ENCODE data around the gene PCDHGA1. TPM values are rescaled to one million over a fixed set of nuclear protein-coding genes. Genes with fewer than 3 reads are reported as not detected.

The PCDHGA1 gene
- total and polyA plus RNA-seq, 4 donors, result 0.05 to 0.08 (median 0.05) TPM; not detected in 1

DNA sequence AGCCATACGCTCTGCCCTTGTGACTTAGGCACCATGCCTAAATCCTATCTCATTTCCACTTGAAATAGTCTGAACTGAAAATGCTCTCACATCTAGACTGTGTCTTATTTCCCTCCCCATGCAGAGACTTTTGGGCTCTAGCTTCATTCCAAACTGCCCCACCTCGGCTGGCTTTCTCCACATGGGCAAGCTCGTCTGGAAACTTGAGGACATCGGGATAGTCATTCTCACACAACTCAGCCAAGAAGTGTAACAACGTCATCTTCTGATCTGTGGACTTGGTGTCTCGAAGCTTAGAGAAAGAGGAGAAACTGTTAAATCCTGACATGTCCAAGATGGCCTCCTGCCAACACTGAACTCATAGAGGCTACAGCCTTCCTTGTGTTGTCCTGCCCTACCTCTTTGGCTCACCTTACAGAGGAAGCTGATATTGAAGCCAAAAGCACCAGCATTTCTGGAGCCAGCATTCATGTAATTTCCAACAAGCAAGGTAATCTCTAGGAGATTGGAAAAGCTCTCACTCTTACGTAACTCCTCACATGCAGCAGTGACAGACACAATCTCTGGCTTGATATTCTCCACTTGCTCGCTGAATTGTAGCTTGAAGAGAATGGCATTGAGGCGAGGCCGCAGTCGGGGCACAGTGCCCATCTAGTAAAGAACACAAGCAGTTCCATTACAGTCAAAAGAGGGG is 198.1 kb downstream of the PCDHGA1 start:
- Histone ChIP-seq H3K9ac (ENCODE audit: low read depth in 1 of 2, low read length in 2 of 2) (no peak overlapping the region), H3K4me1 (ENCODE audit: control insufficient read depth in 4 of 4, insufficient read depth in 4 of 4, low read length in 3 of 4) (peaks cover 7 to 50% (median 40%) of the 10 kb centered on the region in 4 donors), H3K27me3 (ENCODE audit: control insufficient read depth in 4 of 4, insufficient read depth in 4 of 4, low read length in 3 of 4) (no peaks in the 10 kb centered on the region), H3K27ac (ENCODE audit: low read depth in 1 of 2, low read length in 2 of 2) (peak overlapping the region; percentile 61 to 88), H3K36me3 (ENCODE audit: control insufficient read depth in 4 of 4, insufficient read depth in 3 of 4, low read depth in 1 of 4, low read length in 3 of 4) (peaks cover 7 to 35% (median 30%) of the 10 kb centered on the region in 4 donors), H3K9me3 (ENCODE audit: control insufficient read depth in 4 of 4, low read length in 3 of 4) (no peaks in the 10 kb centered on the region), H3K4me3 (ENCODE audit: low read depth in 1 of 3, low read length in 3 of 3) (no peak overlapping the region)
- peak; percentile 26 for DNase-seq (ENCODE audit: low spot score)
- WGBS, result 67% methylated on average over 11 of the region's 11 CpGs
- TF ChIP-seq HNF4A (conservative IDR thresholded peaks at IDR 0.05) (peak in 1 of 2 donors; percentile 21), TAF1 (conservative IDR thresholded peaks at IDR 0.05) (no peak), RXRA (IDR thresholded peaks at IDR 0.05) (peak in 1 of 2 donors; percentile 21)
- TF ChIP-seq, protein P1, sequence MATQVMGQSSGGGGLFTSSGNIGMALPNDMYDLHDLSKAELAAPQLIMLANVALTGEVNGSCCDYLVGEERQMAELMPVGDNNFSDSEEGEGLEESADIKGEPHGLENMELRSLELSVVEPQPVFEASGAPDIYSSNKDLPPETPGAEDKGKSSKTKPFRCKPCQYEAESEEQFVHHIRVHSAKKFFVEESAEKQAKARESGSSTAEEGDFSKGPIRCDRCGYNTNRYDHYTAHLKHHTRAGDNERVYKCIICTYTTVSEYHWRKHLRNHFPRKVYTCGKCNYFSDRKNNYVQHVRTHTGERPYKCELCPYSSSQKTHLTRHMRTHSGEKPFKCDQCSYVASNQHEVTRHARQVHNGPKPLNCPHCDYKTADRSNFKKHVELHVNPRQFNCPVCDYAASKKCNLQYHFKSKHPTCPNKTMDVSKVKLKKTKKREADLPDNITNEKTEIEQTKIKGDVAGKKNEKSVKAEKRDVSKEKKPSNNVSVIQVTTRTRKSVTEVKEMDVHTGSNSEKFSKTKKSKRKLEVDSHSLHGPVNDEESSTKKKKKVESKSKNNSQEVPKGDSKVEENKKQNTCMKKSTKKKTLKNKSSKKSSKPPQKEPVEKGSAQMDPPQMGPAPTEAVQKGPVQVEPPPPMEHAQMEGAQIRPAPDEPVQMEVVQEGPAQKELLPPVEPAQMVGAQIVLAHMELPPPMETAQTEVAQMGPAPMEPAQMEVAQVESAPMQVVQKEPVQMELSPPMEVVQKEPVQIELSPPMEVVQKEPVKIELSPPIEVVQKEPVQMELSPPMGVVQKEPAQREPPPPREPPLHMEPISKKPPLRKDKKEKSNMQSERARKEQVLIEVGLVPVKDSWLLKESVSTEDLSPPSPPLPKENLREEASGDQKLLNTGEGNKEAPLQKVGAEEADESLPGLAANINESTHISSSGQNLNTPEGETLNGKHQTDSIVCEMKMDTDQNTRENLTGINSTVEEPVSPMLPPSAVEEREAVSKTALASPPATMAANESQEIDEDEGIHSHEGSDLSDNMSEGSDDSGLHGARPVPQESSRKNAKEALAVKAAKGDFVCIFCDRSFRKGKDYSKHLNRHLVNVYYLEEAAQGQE (IDR thresholded peaks at IDR 0.05), result no peak

- peaks cover 7 to 39% (median 32%) of the 10 kb centered on the region in 4 donors for H3K36me3 ChIP-seq (ENCODE audit: control insufficient read depth in 4 of 4, insufficient read depth in 3 of 4, low read depth in 1 of 4, low read length in 3 of 4)
- 82% methylated on average over 5 of the region's 5 CpGs for WGBS
These were observed 198.7 kb downstream of the PCDHGA1 start for GRCh38 chr5:141529002-141529401.

More at GRCh38 chr5:141529002-141529401, 198.7 kb downstream of the PCDHGA1 start:
- Histone ChIP-seq H3K27me3 (ENCODE audit: control insufficient read depth in 4 of 4, insufficient read depth in 4 of 4, low read length in 3 of 4) (no peaks in the 10 kb centered on the region), H3K9me3 (ENCODE audit: control insufficient read depth in 4 of 4, low read length in 3 of 4) (no peaks in the 10 kb centered on the region), H3K4me1 (ENCODE audit: control insufficient read depth in 4 of 4, insufficient read depth in 4 of 4, low read length in 3 of 4) (peaks cover 7 to 49% (median 40%) of the 10 kb centered on the region in 4 donors), H3K9ac (ENCODE audit: low read depth in 1 of 2, low read length in 2 of 2) (no peak overlapping the region), H3K4me3 (ENCODE audit: low read depth in 1 of 3, low read length in 3 of 3) (no peak overlapping the region), H3K27ac (ENCODE audit: low read depth in 1 of 2, low read length in 2 of 2) (peak overlapping the region; percentile 61 to 88)
- no peak for TF ChIP-seq YY1 (IDR thresholded peaks at IDR 0.05)
- no peak for TF ChIP-seq FOXA2 (IDR thresholded peaks at IDR 0.05)
- no peak for TF ChIP-seq JUND (IDR thresholded peaks at IDR 0.05)
- TF ChIP-seq SP1 (IDR thresholded peaks at IDR 0.05), result no peak
- TF ChIP-seq, protein P2, sequence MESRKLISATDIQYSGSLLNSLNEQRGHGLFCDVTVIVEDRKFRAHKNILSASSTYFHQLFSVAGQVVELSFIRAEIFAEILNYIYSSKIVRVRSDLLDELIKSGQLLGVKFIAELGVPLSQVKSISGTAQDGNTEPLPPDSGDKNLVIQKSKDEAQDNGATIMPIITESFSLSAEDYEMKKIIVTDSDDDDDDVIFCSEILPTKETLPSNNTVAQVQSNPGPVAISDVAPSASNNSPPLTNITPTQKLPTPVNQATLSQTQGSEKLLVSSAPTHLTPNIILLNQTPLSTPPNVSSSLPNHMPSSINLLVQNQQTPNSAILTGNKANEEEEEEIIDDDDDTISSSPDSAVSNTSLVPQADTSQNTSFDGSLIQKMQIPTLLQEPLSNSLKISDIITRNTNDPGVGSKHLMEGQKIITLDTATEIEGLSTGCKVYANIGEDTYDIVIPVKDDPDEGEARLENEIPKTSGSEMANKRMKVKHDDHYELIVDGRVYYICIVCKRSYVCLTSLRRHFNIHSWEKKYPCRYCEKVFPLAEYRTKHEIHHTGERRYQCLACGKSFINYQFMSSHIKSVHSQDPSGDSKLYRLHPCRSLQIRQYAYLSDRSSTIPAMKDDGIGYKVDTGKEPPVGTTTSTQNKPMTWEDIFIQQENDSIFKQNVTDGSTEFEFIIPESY (IDR thresholded peaks at IDR 0.05), result no peak
- TF ChIP-seq, protein P3, sequence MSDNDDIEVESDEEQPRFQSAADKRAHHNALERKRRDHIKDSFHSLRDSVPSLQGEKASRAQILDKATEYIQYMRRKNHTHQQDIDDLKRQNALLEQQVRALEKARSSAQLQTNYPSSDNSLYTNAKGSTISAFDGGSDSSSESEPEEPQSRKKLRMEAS (IDR thresholded peaks at IDR 0.05), result no peak
- TF ChIP-seq FOXA1 (IDR thresholded peaks at IDR 0.05), result no peak
- no peak for TF ChIP-seq TAF1 (conservative IDR thresholded peaks at IDR 0.05)
- no peak for TF ChIP-seq RAD21 (IDR thresholded peaks at IDR 0.05)
- TF ChIP-seq RXRA (IDR thresholded peaks at IDR 0.05), result no peak
- TF ChIP-seq GABPA (IDR thresholded peaks at IDR 0.05 in 1 of 2, conservative IDR thresholded peaks at IDR 0.05 in 1 of 2), result no peak
- TF ChIP-seq, protein P1 (IDR thresholded peaks at IDR 0.05), result no peak
- TF ChIP-seq, protein P4, sequence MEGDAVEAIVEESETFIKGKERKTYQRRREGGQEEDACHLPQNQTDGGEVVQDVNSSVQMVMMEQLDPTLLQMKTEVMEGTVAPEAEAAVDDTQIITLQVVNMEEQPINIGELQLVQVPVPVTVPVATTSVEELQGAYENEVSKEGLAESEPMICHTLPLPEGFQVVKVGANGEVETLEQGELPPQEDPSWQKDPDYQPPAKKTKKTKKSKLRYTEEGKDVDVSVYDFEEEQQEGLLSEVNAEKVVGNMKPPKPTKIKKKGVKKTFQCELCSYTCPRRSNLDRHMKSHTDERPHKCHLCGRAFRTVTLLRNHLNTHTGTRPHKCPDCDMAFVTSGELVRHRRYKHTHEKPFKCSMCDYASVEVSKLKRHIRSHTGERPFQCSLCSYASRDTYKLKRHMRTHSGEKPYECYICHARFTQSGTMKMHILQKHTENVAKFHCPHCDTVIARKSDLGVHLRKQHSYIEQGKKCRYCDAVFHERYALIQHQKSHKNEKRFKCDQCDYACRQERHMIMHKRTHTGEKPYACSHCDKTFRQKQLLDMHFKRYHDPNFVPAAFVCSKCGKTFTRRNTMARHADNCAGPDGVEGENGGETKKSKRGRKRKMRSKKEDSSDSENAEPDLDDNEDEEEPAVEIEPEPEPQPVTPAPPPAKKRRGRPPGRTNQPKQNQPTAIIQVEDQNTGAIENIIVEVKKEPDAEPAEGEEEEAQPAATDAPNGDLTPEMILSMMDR (IDR thresholded peaks at IDR 0.05; ENCODE audit: low read depth, low read length, missing input control), result no peak
- TF ChIP-seq NR2F2 (IDR thresholded peaks at IDR 0.05), result no peak
- no peak for TF ChIP-seq HNF4A (conservative IDR thresholded peaks at IDR 0.05)
- no peak for DNase-seq (ENCODE audit: low spot score)

All from liver (tissue), 9 donors.